Fibroblast of the aortic adventitia (primary cell): ENCODE measurements around the gene TNFRSF1A. TPM values are rescaled to one million over a fixed set of nuclear protein-coding genes. Genes with fewer than 3 reads are reported as not detected.

ENCODE experiments used
- DNase-seq: peaks from one replicate; pipeline ENCODE4 v3.0.0-alpha.2; 2010; ENCODE audit warnings: low read depth
- H3K4me3 ChIP-seq: 2 replicates; pipeline ENCODE4 v1.5.1; 2011; ENCODE audit warnings: low read depth, mild to moderate bottlenecking, control low read depth, low read length, moderate library complexity
- CTCF ChIP-seq: IDR thresholded peaks from 2 replicates; pipeline ENCODE4 v1.5.1; 2011; ENCODE audit warnings: mild to moderate bottlenecking, low read length, control low read depth, inconsistent platforms; ENCODE audit not compliant: insufficient read depth
- total RNA-seq: library from RNA; depleted of rRNA; stranded (reverse); fragments of >200 nt; gene quantifications from 2 replicates; pipeline ENCODE4 v1.2.3, GENCODE V29; 2012; ENCODE audit warnings: low replicate concordance

The TNFRSF1A gene
- total RNA-seq, 1 donor = 207 TPM

GRCh38 chr12:6316921-6317692 lies 24.8 kb downstream of the TNFRSF1A start:
- DNase-seq = peak; percentile 18
- H3K4me3 ChIP-seq = no peak overlapping the region
- TF ChIP-seq CTCF = no peak

- no peak for TF ChIP-seq CTCF
- no peak overlapping the region for H3K4me3 ChIP-seq
- DNase-seq = no peak
These were observed 25.9 kb downstream of the TNFRSF1A start for GRCh38 chr12:6315704-6316597.

- TF ChIP-seq CTCF = no peak
- DNase-seq = no peak
- no peak overlapping the region for H3K4me3 ChIP-seq
These were observed 26.7 kb downstream of the TNFRSF1A start for GRCh38 chr12:6315184-6315583.

GRCh38 chr12:6314776-6315175 lies 27.1 kb downstream of the TNFRSF1A start:
- DNase-seq = no peak
- TF ChIP-seq CTCF = no peak

GRCh38 chr12:6313326-6313940 lies 28.4 kb downstream of the TNFRSF1A start:
- TF ChIP-seq CTCF = no peak
- no peak overlapping the region for H3K4me3 ChIP-seq
- DNase-seq = no peak

More at GRCh38 chr12:6314776-6315175, 27.1 kb downstream of the TNFRSF1A start:
- H3K4me3 ChIP-seq = no peak overlapping the region

GRCh38 chr12:6312529-6313325 lies 29.1 kb downstream of the TNFRSF1A start:
- no peak for TF ChIP-seq CTCF
- no peak overlapping the region for H3K4me3 ChIP-seq
- DNase-seq = no peak
